H1 (cell line): ENCODE measurements around the gene ANKRD11. TPM values are rescaled to one million over a fixed set of nuclear protein-coding genes. Genes with fewer than 3 reads are reported as not detected.

Experiments
- CTCF ChIA-PET: fragments of 300-600 bp; sonication (Branson Sonifier 250); formaldehyde crosslinking; loops from one replicate; lab custom pipeline; 2021; ENCODE audit not compliant: partially characterized antibody; lab: Charles Lee
- POLR2A ChIA-PET: fragments of 300-600 bp; sonication (Branson Sonifier 250); formaldehyde crosslinking; loops from one replicate; lab custom pipeline; 2021; ENCODE audit warnings: inconsistent platforms; ENCODE audit not compliant: partially characterized antibody; lab: Charles Lee
- DNase-seq, 2 experiments: peaks; one replicate each; pipeline versions ENCODE4 v3.0.0 to v3.0.0-alpha.2; 2010 to 2022; ENCODE audit warnings: low spot score in 2 of 2, low read depth in 1 of 2, mixed read lengths in 1 of 2
- FAIRE-seq: peaks from 2 replicates; lab custom pipeline; 2011; peaks lifted over from hg19 to GRCh38; lab: Jason Lieb, UNC
- H2AFZ ChIP-seq: 2 replicates; pipeline ENCODE4 v1.8.1; 2012; ENCODE audit warnings: low read length, inconsistent platforms
- H2AK5ac ChIP-seq: 2 replicates; pipeline ENCODE4 v1.6.1; 2013; ENCODE audit warnings: low read depth, low read length
- H2BK120ac ChIP-seq: replicated peaks from 2 replicates; pipeline ENCODE3; 2013; ENCODE audit warnings: low read depth, low read length, inconsistent platforms
- H2BK12ac ChIP-seq: 2 replicates; pipeline ENCODE4 v1.6.1; 2013; ENCODE audit warnings: low read depth, low read length
- H2BK15ac ChIP-seq: 2 replicates; pipeline ENCODE4 v1.6.1; 2013; ENCODE audit warnings: low read length
- H2BK20ac ChIP-seq: 2 replicates; pipeline ENCODE4 v1.6.1; 2013; ENCODE audit warnings: low read length
- H2BK5ac ChIP-seq: 2 replicates; pipeline ENCODE4 v1.6.1; 2013; ENCODE audit warnings: low read depth, low read length
- H3K14ac ChIP-seq: 2 replicates; pipeline ENCODE4 v1.6.1; 2013; ENCODE audit warnings: inconsistent platforms; ENCODE audit not compliant: insufficient read length
- H3K18ac ChIP-seq: 2 replicates; pipeline ENCODE4 v1.6.1; 2013; ENCODE audit warnings: low read length; ENCODE audit errors: extremely low read depth
- H3K23ac ChIP-seq: 2 replicates; pipeline ENCODE4 v1.6.1; 2013; ENCODE audit warnings: inconsistent platforms; ENCODE audit not compliant: insufficient read length
- H3K23me2 ChIP-seq: 2 replicates; pipeline ENCODE4 v1.6.1; 2013; ENCODE audit warnings: low read depth, low read length
- H3K27ac ChIP-seq: 2 replicates; pipeline ENCODE4 v1.6.1; 2011; ENCODE audit warnings: low read depth, low read length, inconsistent platforms
- H3K27me3 ChIP-seq, 4 experiments: replicated peaks in 1 of 4; 1 replicate in 1 of 4; 2 replicates in 3 of 4; pipeline versions ENCODE4 v1.6.1 to v1.8.1; 2011 to 2013; ENCODE audit warnings: low read length in 3 of 4, mild to moderate bottlenecking in 3 of 4, inconsistent platforms in 2 of 4, mixed read lengths in 2 of 4, moderate library complexity in 1 of 4; ENCODE audit not compliant: control insufficient read depth in 3 of 4, insufficient read depth in 3 of 4; ENCODE audit errors: extremely low read depth in 1 of 4
- H3K36me3 ChIP-seq, 4 experiments: 2 replicates each; pipeline versions ENCODE4 v1.6.1 to v1.8.1; 2011 to 2013; ENCODE audit warnings: mild to moderate bottlenecking in 4 of 4, low read length in 3 of 4, moderate library complexity in 2 of 4, control low read depth in 1 of 4, inconsistent platforms in 1 of 4; ENCODE audit not compliant: insufficient read depth in 4 of 4, control insufficient read depth in 2 of 4
- H3K4ac ChIP-seq: replicated peaks from 2 replicates; pipeline ENCODE3; 2013; ENCODE audit warnings: low read length, low read depth, mixed read lengths, inconsistent platforms; ENCODE audit not compliant: insufficient read length
- H3K4me1 ChIP-seq, 4 experiments: replicated peaks in 1 of 4; 1 replicate in 1 of 4; 2 replicates in 3 of 4; pipeline versions ENCODE4 v1.6.1 to v1.8.1; 2011 to 2013; ENCODE audit warnings: low read length in 3 of 4, inconsistent platforms in 2 of 4, mixed read lengths in 1 of 4; ENCODE audit not compliant: insufficient read depth in 4 of 4, control insufficient read depth in 3 of 4
- H3K4me2 ChIP-seq, 2 experiments: 2 replicates each; pipeline versions ENCODE4 v1.6.1 to v1.8.1; 2011 to 2013; ENCODE audit warnings: low read depth in 2 of 2, low read length in 2 of 2, control low read depth in 1 of 2, inconsistent platforms in 1 of 2, mild to moderate bottlenecking in 1 of 2; ENCODE audit not compliant: insufficient read depth in 1 of 2
- H3K4me3 ChIP-seq, 4 experiments: fragments of 200-600, 300-600 bp in 1 of 4; sonication (generic), shearing (Covaris generic), sonication (Bioruptor Twin) in 1 of 4; 2 replicates each; pipeline versions ENCODE4 v1.5.1 to v1.8.1; 2011 to 2016; ENCODE audit warnings: low read length in 4 of 4, low read depth in 3 of 4, control low read depth in 2 of 4, inconsistent platforms in 2 of 4, mild to moderate bottlenecking in 2 of 4, mixed read lengths in 1 of 4, moderate library complexity in 1 of 4; ENCODE audit not compliant: insufficient read depth in 2 of 4; ENCODE audit errors: extremely low read depth in 1 of 4
- H3K56ac ChIP-seq: replicated peaks from 2 replicates; pipeline ENCODE3; 2013; ENCODE audit warnings: low read depth, mild to moderate bottlenecking, mixed read lengths, low read length, inconsistent platforms; ENCODE audit not compliant: insufficient read length
- H3K79me1 ChIP-seq: 2 replicates; pipeline ENCODE4 v1.6.1; 2013; ENCODE audit warnings: low read depth, low read length, control low read depth
- H3K79me2 ChIP-seq, 2 experiments: 2 replicates each; pipeline versions ENCODE4 v1.6.1 to v1.8.1; 2012 to 2013; ENCODE audit warnings: low read length in 2 of 2, mild to moderate bottlenecking in 2 of 2, inconsistent platforms in 1 of 2; ENCODE audit not compliant: insufficient read depth in 2 of 2, control insufficient read depth in 1 of 2
- H3K9ac ChIP-seq, 4 experiments: replicated peaks in 1 of 4; 1 replicate in 1 of 4; 2 replicates in 3 of 4; pipeline versions ENCODE4 v1.6.1 to v1.8.1; 2011 to 2013; ENCODE audit warnings: low read depth in 3 of 4, low read length in 3 of 4, control low read depth in 2 of 4, mild to moderate bottlenecking in 2 of 4, moderate library complexity in 2 of 4, inconsistent platforms in 1 of 4; ENCODE audit errors: extremely low read depth in 1 of 4
- H3K9me3 ChIP-seq, 2 experiments: 2 replicates each; pipeline versions ENCODE4 v1.6.1 to v1.8.1; 2012 to 2013; ENCODE audit warnings: mild to moderate bottlenecking in 2 of 2, moderate library complexity in 2 of 2, control low read depth in 1 of 2, inconsistent platforms in 1 of 2, low read depth in 1 of 2, low read length in 1 of 2, mixed read lengths in 1 of 2; ENCODE audit not compliant: insufficient read depth in 2 of 2
- H4K20me1 ChIP-seq, 2 experiments: replicated peaks in 1 of 2; 2 replicates each; pipeline versions ENCODE3 to v1.8.1; 2011 to 2013; ENCODE audit warnings: inconsistent platforms in 2 of 2, low read length in 2 of 2, mild to moderate bottlenecking in 1 of 2; ENCODE audit not compliant: insufficient read depth in 2 of 2, control insufficient read depth in 1 of 2
- H4K5ac ChIP-seq: 2 replicates; pipeline ENCODE4 v1.6.1; 2013; ENCODE audit warnings: low read length, low read depth, mixed read lengths, inconsistent platforms; ENCODE audit not compliant: insufficient read length
- H4K8ac ChIP-seq: 2 replicates; pipeline ENCODE4 v1.8.0; 2013; ENCODE audit warnings: mild to moderate bottlenecking, moderate library complexity, low read length, inconsistent platforms; ENCODE audit not compliant: insufficient read depth; ENCODE audit errors: extremely low read depth
- H4K91ac ChIP-seq: replicated peaks from 2 replicates; pipeline ENCODE3; 2013; ENCODE audit warnings: low read length, mixed read lengths, inconsistent platforms; ENCODE audit not compliant: insufficient read length
- BACH1 ChIP-seq: IDR thresholded peaks from 2 replicates; pipeline ENCODE4 v1.6.1; 2012; ENCODE audit warnings: low read length, improper control_type of control experiment
- CBX5 ChIP-seq: fragments of 300-800, 300-1000 bp; sonication (generic); IDR thresholded peaks from 2 replicates; pipeline ENCODE4 v1.7.1; 2016; ENCODE audit warnings: antibody characterized with exemption, low read length, low read depth
- CBX8 ChIP-seq: fragments of 300-800, 300-1000 bp; sonication (generic); IDR thresholded peaks from 2 replicates; pipeline ENCODE4 v1.7.1; 2016; ENCODE audit warnings: low read depth, low read length, borderline replicate concordance
- CHD1 ChIP-seq: IDR thresholded peaks from 2 replicates; pipeline ENCODE4 v1.6.1; 2012; ENCODE audit warnings: low read depth, low read length, improper control_type of control experiment
- CTBP2 ChIP-seq: IDR thresholded peaks from 2 replicates; pipeline ENCODE4 v1.7.0; 2011; ENCODE audit warnings: borderline replicate concordance, mild to moderate bottlenecking, moderate library complexity, mixed read lengths, low read length; ENCODE audit not compliant: insufficient read depth, insufficient read length
- EZH2 ChIP-seq: fragments of 200-600 bp; sonication (generic); IDR thresholded peaks from 2 replicates; pipeline ENCODE4 v1.7.1; 2012; ENCODE audit warnings: low read depth, mild to moderate bottlenecking, moderate library complexity, low read length, inconsistent platforms; ENCODE audit not compliant: severe bottlenecking
- HDAC6 ChIP-seq: IDR thresholded peaks from one replicate; pipeline ENCODE4 v1.7.1; 2012; ENCODE audit warnings: low read depth, mild to moderate bottlenecking, inconsistent platforms, low read length, moderate library complexity
- NANOG ChIP-seq: IDR thresholded peaks from 2 replicates; pipeline ENCODE4 v1.6.1; 2011; ENCODE audit warnings: low read length, low read depth, mild to moderate bottlenecking, inconsistent platforms; ENCODE audit not compliant: insufficient read depth, poor library complexity, severe bottlenecking
- RXRA ChIP-seq: IDR thresholded peaks from 2 replicates; pipeline ENCODE4 v1.6.1; 2011; ENCODE audit warnings: low read depth, mild to moderate bottlenecking, low read length, moderate library complexity; ENCODE audit not compliant: insufficient read depth
- SP4 ChIP-seq: IDR thresholded peaks from 2 replicates; pipeline ENCODE4 v1.6.1; 2012; ENCODE audit warnings: low read length, inconsistent platforms
- SUZ12 ChIP-seq: fragments of 200-600 bp; sonication (generic); IDR thresholded peaks from 2 replicates; pipeline ENCODE4 v1.6.1; 2012; ENCODE audit warnings: mild to moderate bottlenecking, inconsistent platforms, low read length, moderate library complexity, mixed read lengths
- TBP ChIP-seq: IDR thresholded peaks from 2 replicates; pipeline ENCODE4 v1.6.1; 2011; ENCODE audit warnings: low read depth, low read length, improper control_type of control experiment
- WGBS, 2 experiments: shearing (Covaris generic) in 1 of 2; methylation state at CpG; one replicate each; pipeline versions ENCODE4 v1.1.6 to v1.1.7; 2013 to 2015; ENCODE audit warnings: low lambda C conversion rate in 2 of 2, mixed read lengths in 2 of 2, inconsistent platforms in 1 of 2, low coverage in 1 of 2, missing lambda C conversion rate in 1 of 2; ENCODE audit not compliant: insufficient replicate concordance in 2 of 2, insufficient coverage in 1 of 2, insufficient read length in 1 of 2; ENCODE audit errors: extremely low coverage in 1 of 2, missing lambda C conversion rate in 1 of 2; 5-methylcytosine and 5-hydroxymethylcytosine counted together
- polyA plus RNA-seq, 7 experiments: library from polyadenylated mRNA; depleted of rRNA in 3 of 7; stranded (reverse) in 5 of 7; unstranded in 2 of 7; fragments of >200 nt in 5 of 7; fragments of 200-250 nt in 2 of 7; gene quantifications; 1 replicate in 5 of 7; 2 replicates in 1 of 7; 4 replicates in 1 of 7; pipeline versions ENCODE4 v1.2.1 to v1.2.3, GENCODE V29; 2011 to 2013; ENCODE audit warnings: missing spikeins in 2 of 7, mixed read lengths in 2 of 7
- total RNA-seq: library from RNA; stranded (reverse); fragmentation: NEBNext Ultra II Directional; extraction: Animal tissue kit (Norgen Biotek cat#: 25700); gene quantifications from 2 replicates; pipeline ENCODE4 v1.2.1, GENCODE V29; 2021

ANKRD11 gene
- total and polyA plus RNA-seq, 2 of the 8 experiments (the other 6 are each of a cell fraction or from before 2014, with no cell fraction given): 46.5 to 142 TPM

- Histone ChIP-seq H2BK120ac (no peak overlapping the region), H3K79me1 (peaks cover 34% of the 10 kb centered on the region), H3K27me3 (no peaks in the 10 kb centered on the region), H2BK5ac (no peak overlapping the region), H4K91ac (no peak overlapping the region), H3K4me2 (no peak overlapping the region), H2AK5ac (no peak overlapping the region), H3K9me3 (no peaks in the 10 kb centered on the region), H4K20me1 (peaks cover 37 to 53% of the 10 kb centered on the region in 2 experiments), H4K5ac (no peak overlapping the region), H2BK15ac (no peak overlapping the region), H3K4me3 (peak overlapping the region in 1 of 4 experiments; percentile 2; a peak in 1 of 8 replicates), H2BK12ac (no peak overlapping the region), H3K36me3 (no peaks in the 10 kb centered on the region), H3K4me1 (peaks cover 5 to 14% (median 11%) of the 10 kb centered on the region in 4 experiments; a peak in 5 of 7 replicates), H3K23ac (no peak overlapping the region), H3K4ac (no peak overlapping the region), H4K8ac (no peak overlapping the region), H3K56ac (no peak overlapping the region), H3K9ac (0 out of 7 replicates have a peak overlapping the region, but pooled peaks of 1 of the 4 experiments have one; percentile 28), H3K79me2 (peaks cover 23 to 99% of the 10 kb centered on the region in 2 experiments)
- 88% methylated on average over 19 of the region's 20 CpGs; no CpG with 5 or more reads in 1 of the 2 experiments for WGBS, 2 experiments
- CTCF ChIA-PET: interaction anchor here (0.5 to 5.6 kb wide), 8 partner anchors 10 to 640 kb away, joined by 3 to 31 read pairs (median 4); no protein-coding TSS in a partner anchor
- FAIRE-seq: no peak
- TF ChIP-seq SP4: no peak
- no peak for TF ChIP-seq CTBP2
- no peak for TF ChIP-seq NANOG
- no peak for TF ChIP-seq RXRA
- no peak for TF ChIP-seq EZH2
- no peak for TF ChIP-seq CBX8
- TF ChIP-seq HDAC6: no peak
- TF ChIP-seq CBX5: no peak
- TF ChIP-seq CHD1: no peak
- TF ChIP-seq SUZ12: no peak
- TF ChIP-seq BACH1: no peak
- no peak for TF ChIP-seq TBP
- TF ChIP-seq, all 59 proteins: peak for 0
- H3K27ac ChIP-seq: no peak overlapping the region
- H3K23me2 ChIP-seq: no peaks in the 10 kb centered on the region
- no peak overlapping the region for H3K14ac ChIP-seq
- no peak for DNase-seq
- POLR2A ChIA-PET: interaction anchor here (0.5 to 1.3 kb wide), 4 partner anchors 10 to 310 kb away, joined by 3 to 5 read pairs (median 4); no protein-coding TSS in a partner anchor
- H2BK20ac ChIP-seq: no peak overlapping the region
- H3K18ac ChIP-seq: no peak overlapping the region
- H2AFZ ChIP-seq: no peak overlapping the region
These were observed 145.3 kb downstream of the ANKRD11 start for GRCh38 chr16:89344846-89345611.
